Measurements from ENCODE around the gene COL4A4.

GRCh38 chr2:227124811-227125210 lies 39.2 kb downstream of the COL4A4 start:
- no peak for TF ChIP-seq POLR2A (IDR thresholded peaks at IDR 0.05; ENCODE audit: low read length)
- no peak for TF ChIP-seq CTCF (IDR thresholded peaks at IDR 0.05)
- TF ChIP-seq KDM1A (IDR thresholded peaks at IDR 0.05; ENCODE audit: low read depth) = no peak
- no peak for TF ChIP-seq HOXA7 (CRISPR knock-in tag; IDR thresholded peaks at IDR 0.05)
- TF ChIP-seq MAX (IDR thresholded peaks at IDR 0.05) = no peak
- no peak for TF ChIP-seq SMC3 (IDR thresholded peaks at IDR 0.05)
- no peak for TF ChIP-seq ELK1 (IDR thresholded peaks at IDR 0.05; ENCODE audit: low read depth, low read length)
- TF ChIP-seq, protein P1, sequence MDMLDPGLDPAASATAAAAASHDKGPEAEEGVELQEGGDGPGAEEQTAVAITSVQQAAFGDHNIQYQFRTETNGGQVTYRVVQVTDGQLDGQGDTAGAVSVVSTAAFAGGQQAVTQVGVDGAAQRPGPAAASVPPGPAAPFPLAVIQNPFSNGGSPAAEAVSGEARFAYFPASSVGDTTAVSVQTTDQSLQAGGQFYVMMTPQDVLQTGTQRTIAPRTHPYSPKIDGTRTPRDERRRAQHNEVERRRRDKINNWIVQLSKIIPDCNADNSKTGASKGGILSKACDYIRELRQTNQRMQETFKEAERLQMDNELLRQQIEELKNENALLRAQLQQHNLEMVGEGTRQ (IDR thresholded peaks at IDR 0.05) = no peak
- TF ChIP-seq MAFK (IDR thresholded peaks at IDR 0.05; ENCODE audit: partially characterized antibody) = no peak
